ENCODE results near the gene ZNF560.
"Not testable (repeated sequence)": the region's sequence is repeated elsewhere in the genome, so short reads cannot be mapped to it uniquely, and the experiment has no call there.

The ZNF560 gene

GRCh38 chr19:9498183-9498902 is at the start of gene ZNF560:
Gene ZNF560, minus strand, starts transcription at chr19:9498616. Its CDS starts 23,303 bp downstream, at chr19:9475313.
- no peak for TF ChIP-seq POLR2A (IDR thresholded peaks at IDR 0.05; ENCODE audit: low read length)
- no peak for TF ChIP-seq GATA1 (IDR thresholded peaks at IDR 0.05; ENCODE audit: low read depth, low read length)
- DNase-seq: peak; percentile 8 to 20

- TF ChIP-seq POLR2A (IDR thresholded peaks at IDR 0.05; ENCODE audit: low read length): no peak
- TF ChIP-seq GATA1 (IDR thresholded peaks at IDR 0.05; ENCODE audit: low read depth, low read length): no peak
- DNase-seq: no peak
Measured at GRCh38 chr19:9547870-9548269, 49.5 kb upstream of the ZNF560 start.

GRCh38 chr19:9541281-9541680 is 42.9 kb upstream of the ZNF560 start:
- not testable (repeated sequence) for DNase-seq

- DNase-seq: not testable (repeated sequence)
Measured at GRCh38 chr19:9539921-9540320, 41.5 kb upstream of the ZNF560 start.

- peak in 1 of 2 experiments; percentile 12 for DNase-seq
Measured at GRCh38 chr19:9539201-9539600, 40.8 kb upstream of the ZNF560 start.

- TF ChIP-seq GATA1 (IDR thresholded peaks at IDR 0.05; ENCODE audit: low read depth, low read length) (no peak), POLR2A (IDR thresholded peaks at IDR 0.05; ENCODE audit: low read length) (peak; percentile 75)
Measured at GRCh38 chr19:9538183-9539058, 40.0 kb upstream of the ZNF560 start, which contains the start of gene ZNF426. Gene ZNF426, minus strand, starts transcription at chr19:9538645. Its CDS starts 2,413 bp downstream, at chr19:9536232.

GRCh38 chr19:9535934-9536333 is 37.5 kb upstream of the ZNF560 start:
- DNase-seq: no peak
- TF ChIP-seq POLR2A (IDR thresholded peaks at IDR 0.05; ENCODE audit: low read length) (no peak), GATA1 (IDR thresholded peaks at IDR 0.05; ENCODE audit: low read depth, low read length) (no peak)

More at GRCh38 chr19:9538183-9539058, 40.0 kb upstream of the ZNF560 start, which contains the start of gene ZNF426:
- peak; percentile 94 for DNase-seq

- no peak for DNase-seq
- TF ChIP-seq POLR2A (IDR thresholded peaks at IDR 0.05; ENCODE audit: low read length): no peak
- no peak for TF ChIP-seq GATA1 (IDR thresholded peaks at IDR 0.05; ENCODE audit: low read depth, low read length)
Measured at GRCh38 chr19:9531933-9532332, 33.5 kb upstream of the ZNF560 start.

GRCh38 chr19:9528757-9529336 is 30.4 kb upstream of the ZNF560 start:
- DNase-seq: peak; percentile 18 to 44
- TF ChIP-seq GATA1 (IDR thresholded peaks at IDR 0.05; ENCODE audit: low read depth, low read length) (no peak), POLR2A (IDR thresholded peaks at IDR 0.05; ENCODE audit: low read length) (no peak)

GRCh38 chr19:9523885-9524474 is 25.6 kb upstream of the ZNF560 start:
- no peak for DNase-seq
- TF ChIP-seq GATA1 (IDR thresholded peaks at IDR 0.05; ENCODE audit: low read depth, low read length): no peak
- TF ChIP-seq POLR2A (IDR thresholded peaks at IDR 0.05; ENCODE audit: low read length): no peak

GRCh38 chr19:9507285-9507684 is 8.9 kb upstream of the ZNF560 start:
- TF ChIP-seq POLR2A (IDR thresholded peaks at IDR 0.05; ENCODE audit: low read length) (no peak), GATA1 (IDR thresholded peaks at IDR 0.05; ENCODE audit: low read depth, low read length) (no peak)
- no peak for DNase-seq

- DNase-seq: no peak
- no peak for TF ChIP-seq POLR2A (IDR thresholded peaks at IDR 0.05; ENCODE audit: low read length)
- no peak for TF ChIP-seq GATA1 (IDR thresholded peaks at IDR 0.05; ENCODE audit: low read depth, low read length)
Measured at GRCh38 chr19:9500796-9501195, 2.4 kb upstream of the ZNF560 start.

GRCh38 chr19:9494096-9494495 is 4.3 kb downstream of the ZNF560 start:
- TF ChIP-seq POLR2A (IDR thresholded peaks at IDR 0.05; ENCODE audit: low read length) (no peak), GATA1 (IDR thresholded peaks at IDR 0.05; ENCODE audit: low read depth, low read length) (no peak)
- DNase-seq: no peak

- TF ChIP-seq GATA1 (IDR thresholded peaks at IDR 0.05; ENCODE audit: low read depth, low read length): no peak
- no peak for TF ChIP-seq POLR2A (IDR thresholded peaks at IDR 0.05; ENCODE audit: low read length)
- peak in 1 of 2 experiments; percentile 8 for DNase-seq
Measured at GRCh38 chr19:9487016-9487415, 11.4 kb downstream of the ZNF560 start.
